Activated CD4-positive, alpha-beta T cell treated with anti-CD3 and anti-CD28 coated beads, Interleukin-2, amount 50 U/mL, for 4 hours (primary cell): ENCODE data around the gene PJA2.

ENCODE experiments used
- DNase-seq, 2 experiments: peaks; one replicate each; pipeline ENCODE4 v3.0.0-alpha.2; 2020

PJA2 gene

GRCh38 chr5:109349388-109349787 lies 60.4 kb downstream of the PJA2 start:
- DNase-seq = no peak

GRCh38 chr5:109347252-109347888 lies 62.4 kb downstream of the PJA2 start:
- no peak for DNase-seq

- no peak for DNase-seq
Measured at GRCh38 chr5:109345699-109346098, 64.1 kb downstream of the PJA2 start.

- DNase-seq = no peak
Measured at GRCh38 chr5:109340351-109340750, 69.4 kb downstream of the PJA2 start.

DNA sequence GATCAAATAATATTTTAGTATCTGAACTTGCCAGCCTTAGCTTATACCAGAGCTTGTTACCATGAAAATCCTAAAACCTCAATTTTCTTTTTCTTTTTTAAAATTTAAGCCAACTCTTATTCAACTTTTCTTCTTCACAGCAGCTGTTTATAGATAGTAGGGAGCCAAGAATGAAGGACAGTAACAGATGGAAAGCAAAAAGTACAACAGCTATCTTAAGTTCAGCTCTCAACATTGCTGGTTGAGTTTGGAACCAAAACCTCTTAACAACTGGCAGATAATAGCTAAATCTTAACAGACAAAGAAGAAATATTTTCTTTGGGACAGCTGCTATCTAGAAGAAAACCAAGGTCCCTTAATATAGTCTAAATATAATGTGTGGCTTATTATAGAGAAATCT lies 74.7 kb downstream of the PJA2 start:
- no peak for DNase-seq

DNA sequence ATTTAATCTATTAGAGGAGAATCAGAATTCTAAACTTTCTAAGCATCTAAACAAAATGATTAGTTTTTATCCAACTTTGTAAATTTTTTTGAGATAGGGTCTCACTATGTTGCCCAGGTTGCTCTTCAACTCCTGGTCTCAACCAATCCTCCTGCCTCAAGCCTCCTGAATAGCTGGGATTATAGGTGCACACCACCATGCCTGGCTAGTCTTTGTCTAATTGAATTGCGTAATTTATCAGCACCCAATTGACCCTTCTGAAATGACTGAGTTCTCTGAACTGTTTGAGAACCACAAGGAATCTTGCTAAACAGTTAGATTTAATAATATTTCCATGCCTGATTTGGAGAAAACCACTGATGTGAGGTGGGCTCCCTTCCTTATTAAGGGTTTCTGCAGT lies 75.7 kb downstream of the PJA2 start:
- no peak for DNase-seq

- DNase-seq = no peak
Measured at GRCh38 chr5:109329333-109330237, 80.2 kb downstream of the PJA2 start.

GRCh38 chr5:109328626-109329025 lies 81.1 kb downstream of the PJA2 start:
- DNase-seq = no peak

GRCh38 chr5:109327570-109327969 lies 82.2 kb downstream of the PJA2 start:
- no peak for DNase-seq

DNA sequence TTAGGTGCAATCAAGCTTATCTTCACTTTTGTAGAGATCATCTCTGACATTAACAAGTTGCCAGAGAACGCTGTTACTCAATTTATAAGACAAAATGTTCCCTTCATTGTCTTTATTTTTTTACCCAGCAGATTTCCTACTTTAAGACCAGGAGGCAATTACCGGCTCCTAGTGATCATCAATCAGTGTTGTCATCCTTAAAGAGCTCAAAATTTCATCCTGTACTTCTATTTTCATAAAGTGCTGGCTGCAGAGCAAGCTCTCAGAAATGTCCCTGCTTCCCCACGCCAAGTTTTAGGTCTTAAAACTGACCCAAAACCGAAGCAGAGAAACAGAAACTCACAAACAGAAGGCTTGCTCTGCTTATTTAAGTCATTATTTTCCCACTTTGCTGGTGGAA lies 82.9 kb downstream of the PJA2 start:
- no peak for DNase-seq

DNA sequence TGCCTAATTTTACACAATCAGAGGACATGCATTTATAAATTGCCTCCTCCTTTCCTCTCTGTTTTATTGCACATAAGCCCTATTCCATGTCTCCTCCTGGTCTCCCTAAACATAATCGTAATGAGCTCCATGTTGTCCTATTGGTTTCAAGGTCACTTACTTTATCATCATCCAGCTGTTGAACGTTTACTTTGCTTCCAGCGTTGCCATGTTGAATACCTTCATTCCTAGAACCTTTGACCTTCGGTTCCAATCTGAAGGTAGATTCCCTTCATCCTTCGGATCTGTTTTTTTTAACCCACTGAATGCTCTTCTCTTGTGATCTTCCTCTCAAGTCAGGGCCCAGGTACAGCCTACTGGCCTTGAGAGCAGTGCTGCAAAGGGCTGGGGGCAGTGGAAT lies 84.3 kb downstream of the PJA2 start:
- no peak for DNase-seq

DNA sequence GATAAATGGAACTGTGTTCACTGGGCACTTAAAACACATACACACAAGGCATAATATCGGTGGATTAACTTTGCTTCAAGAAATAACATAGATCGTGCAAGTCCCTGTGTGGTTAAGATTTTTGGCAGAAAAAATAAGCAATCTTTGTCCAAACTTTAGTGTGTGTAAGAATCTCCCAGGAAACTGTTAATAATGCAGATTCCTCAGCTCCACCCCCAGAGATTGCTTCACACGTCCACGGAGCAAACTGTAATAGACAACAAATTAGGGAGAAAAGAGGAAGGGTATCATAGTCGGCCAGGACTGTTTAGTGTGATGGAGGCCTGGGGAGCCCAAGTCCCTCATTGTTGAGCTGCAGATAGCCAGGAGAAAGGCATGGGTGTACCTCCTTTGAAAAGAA lies 84.8 kb downstream of the PJA2 start:
- DNase-seq = no peak

- DNase-seq = no peak
Measured at GRCh38 chr5:109324351-109324750, 85.4 kb downstream of the PJA2 start.

GRCh38 chr5:109322694-109323093 lies 87.1 kb downstream of the PJA2 start:
- DNase-seq = no peak

DNA sequence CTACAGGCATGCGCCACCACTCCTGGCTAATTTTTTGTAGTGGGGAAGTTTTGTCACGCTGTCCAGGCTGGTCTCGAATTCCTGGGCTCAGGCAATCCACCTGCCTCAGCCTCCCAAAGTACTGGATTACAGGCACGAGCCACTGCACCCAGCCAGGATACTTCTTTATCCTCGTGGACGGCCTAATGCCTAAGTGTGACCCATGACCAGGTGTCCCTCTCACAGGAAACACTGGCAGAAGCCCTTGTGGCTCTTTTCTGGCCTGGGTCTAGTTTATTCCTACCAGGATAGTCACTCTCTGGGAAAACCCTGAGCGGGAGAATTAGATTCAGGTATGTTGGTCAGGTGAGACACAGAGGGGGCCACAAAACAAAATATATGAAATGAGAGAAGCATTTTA lies 90.4 kb downstream of the PJA2 start:
- no peak for DNase-seq

GRCh38 chr5:109318455-109319108 lies 91.2 kb downstream of the PJA2 start:
- no peak for DNase-seq

DNA sequence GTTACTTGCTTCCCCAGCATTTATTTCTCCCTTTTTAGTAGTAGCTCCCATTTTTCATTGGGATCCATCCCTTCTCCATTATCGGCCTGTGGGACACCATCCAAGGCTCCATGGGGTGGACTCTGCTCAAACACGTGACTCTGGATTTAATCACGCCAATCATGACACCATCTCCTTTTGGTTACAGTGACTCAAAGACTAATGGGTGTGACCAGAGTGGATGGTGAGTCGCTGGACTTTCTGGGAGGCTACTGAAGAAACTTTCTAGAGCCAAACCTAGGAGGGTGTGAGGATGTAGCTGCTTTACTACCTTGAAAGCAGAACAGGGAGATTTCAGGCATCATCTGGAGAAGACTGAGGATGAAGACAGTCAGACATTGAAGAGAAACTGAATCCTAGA lies 93.1 kb downstream of the PJA2 start:
- no peak for DNase-seq

DNA sequence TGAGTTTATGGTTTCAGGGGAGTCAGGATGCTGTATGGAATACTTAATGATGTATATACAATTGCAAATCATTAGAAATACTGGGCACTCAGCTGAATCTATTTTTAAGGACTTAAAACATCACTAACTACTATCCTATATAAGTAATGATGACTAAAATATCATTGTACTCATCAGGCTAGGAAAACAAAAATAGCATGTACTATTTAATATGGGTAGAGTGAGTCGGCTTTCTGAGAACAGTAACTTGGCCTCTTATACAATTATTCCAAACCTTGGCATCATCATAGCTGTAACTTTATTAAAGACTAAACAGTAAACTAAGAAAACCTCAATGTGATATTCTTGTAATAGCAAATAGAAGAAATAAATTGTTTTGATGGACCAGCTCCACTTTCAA lies 94.5 kb downstream of the PJA2 start:
- DNase-seq = no peak

DNA sequence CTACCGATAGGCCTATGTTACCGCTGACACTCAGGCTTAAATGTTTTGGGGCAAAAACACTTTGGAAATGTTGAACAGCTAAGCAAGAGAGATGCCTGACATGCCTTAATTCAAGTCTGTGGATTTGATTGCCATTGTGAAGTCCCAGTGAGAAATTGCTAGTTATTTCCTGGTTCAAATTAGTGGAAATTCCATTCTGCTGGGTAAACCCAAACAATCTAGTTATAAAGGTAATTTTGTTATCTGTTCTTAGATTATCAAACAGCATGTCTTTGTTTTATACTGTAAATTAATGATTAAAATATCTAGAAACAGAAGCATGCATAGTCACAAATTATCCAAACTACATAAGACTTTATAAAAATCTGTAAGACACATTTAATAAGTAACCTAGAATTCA lies 96.6 kb downstream of the PJA2 start:
- no peak for DNase-seq

DNA sequence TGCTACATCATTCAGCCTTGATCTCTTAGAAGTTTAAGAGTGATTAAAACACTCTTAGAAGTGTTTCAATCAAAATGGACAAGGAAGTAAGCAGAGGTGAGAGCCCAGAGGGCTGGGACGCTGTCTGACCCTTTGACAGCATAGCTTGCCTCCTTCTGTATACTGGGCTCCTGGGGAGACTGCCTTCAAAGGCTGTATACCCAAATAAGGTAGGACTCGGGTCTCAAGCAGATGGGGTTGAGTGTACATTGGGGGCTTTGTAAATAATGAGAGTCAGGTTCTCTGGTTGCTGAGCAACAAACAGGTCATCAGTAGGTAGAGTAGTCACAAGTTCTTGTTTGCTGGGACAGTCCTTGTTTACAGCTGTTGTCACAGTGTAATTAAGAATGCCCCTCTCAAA lies 97.1 kb downstream of the PJA2 start:
- no peak for DNase-seq

- DNase-seq = no peak
Measured at GRCh38 chr5:109310315-109310714, 99.5 kb downstream of the PJA2 start.

GRCh38 chr5:109309326-109310063 lies 100.3 kb downstream of the PJA2 start:
- no peak for DNase-seq

DNA sequence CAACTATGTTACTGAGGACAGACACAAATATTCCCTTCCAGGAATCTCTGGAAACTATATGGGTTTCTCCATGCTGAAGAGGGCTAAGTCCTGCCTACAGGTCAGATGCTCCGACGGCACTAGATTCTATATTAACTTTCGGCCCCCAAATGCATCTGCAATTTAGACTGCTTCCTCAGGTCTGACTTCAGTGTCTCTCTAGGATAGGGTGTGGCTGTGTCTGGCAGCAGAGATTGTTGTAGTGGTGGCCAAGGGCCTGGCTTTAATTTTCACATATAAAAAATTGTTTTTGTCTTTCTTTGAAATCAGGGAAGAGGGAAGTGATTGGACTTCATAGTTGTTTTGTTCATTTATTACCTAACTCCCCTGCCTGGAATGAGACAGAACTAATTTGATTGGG lies 101.8 kb downstream of the PJA2 start:
- no peak for DNase-seq
